Natural killer cell (primary cell): ENCODE measurements around the gene TGM2. TPM values are rescaled to one million over a fixed set of nuclear protein-coding genes. Genes with fewer than 3 reads are reported as not detected.

Experiments used
- ATAC-seq, 3 donors: fragments of 150-1000 bp in 2 of 3; fragments of 200-7000 bp in 1 of 3; cut with Tn5 transposase; 1 replicate in 1 of 3; 2 replicates in 2 of 3; pipeline ENCODE4 v1.10.0; 2021; ENCODE audit warnings: mild to moderate bottlenecking in 2 of 3, moderate library complexity in 2 of 3
- DNase-seq, 2 donors: peaks; one replicate each; pipeline versions ENCODE4 v3.0.0 to v3.0.0-alpha.2; 2013 to 2021; ENCODE audit warnings: mixed read lengths in 1 of 2
- H3K27ac ChIP-seq: one replicate; pipeline ENCODE4 v1.5.1; 2013; ENCODE audit warnings: mild to moderate bottlenecking, low read length
- H3K27me3 ChIP-seq: one replicate; pipeline ENCODE4 v1.6.1; 2013; ENCODE audit warnings: low read length; ENCODE audit not compliant: control insufficient read depth, insufficient read depth
- H3K36me3 ChIP-seq: one replicate; pipeline ENCODE4 v1.6.1; 2013; ENCODE audit warnings: low read length; ENCODE audit not compliant: control insufficient read depth, insufficient read depth
- H3K4me1 ChIP-seq: one replicate; pipeline ENCODE4 v1.6.1; 2013; ENCODE audit warnings: low read length; ENCODE audit not compliant: control insufficient read depth, insufficient read depth
- H3K4me3 ChIP-seq: one replicate; pipeline ENCODE4 v1.5.1; 2013; ENCODE audit warnings: low read length
- H3K9me3 ChIP-seq: one replicate; pipeline ENCODE4 v1.6.1; 2013; ENCODE audit warnings: low read length; ENCODE audit not compliant: control insufficient read depth, insufficient read depth
- H3K27ac Mint-ChIP-seq, 2 donors: one replicate each; pipeline ENCODE4 v1.8.0; 2022; ENCODE audit warnings: mild to moderate bottlenecking in 2 of 2, mixed read lengths in 2 of 2, moderate library complexity in 1 of 2
- H3K27me3 Mint-ChIP-seq, 2 donors: one replicate each; pipeline ENCODE4 v1.8.0; 2022; ENCODE audit warnings: low read depth in 2 of 2, mixed read lengths in 2 of 2
- H3K36me3 Mint-ChIP-seq: one replicate; pipeline ENCODE4 v1.8.0; 2022; ENCODE audit warnings: mixed read lengths
- H3K4me1 Mint-ChIP-seq, 2 donors: one replicate each; pipeline ENCODE4 v1.8.0; 2022; ENCODE audit warnings: mixed read lengths in 2 of 2
- H3K4me3 Mint-ChIP-seq: one replicate; pipeline ENCODE4 v1.8.0; 2022; ENCODE audit warnings: mild to moderate bottlenecking, moderate library complexity, mixed read lengths
- H3K9me3 Mint-ChIP-seq, 2 donors: one replicate each; pipeline ENCODE4 v1.8.0; 2022; ENCODE audit warnings: mixed read lengths in 2 of 2
- WGBS: methylation state at CpG from one replicate; pipeline ENCODE4 v1.1.7; 2013; ENCODE audit warnings: missing lambda C conversion rate; ENCODE audit not compliant: insufficient coverage; 5-methylcytosine and 5-hydroxymethylcytosine counted together
- intact Hi-C: fragments of 100-400 bp; cut with micrococcal nuclease; formaldehyde crosslinking; loops from one replicate; pipeline ENCODE4 v1.14.2; 2022
- total RNA-seq, 4 donors: library from RNA; stranded (reverse); fragments of 120-200 nt in 1 of 4; gene quantifications; one replicate each; pipeline versions ENCODE4 v1.2.3 to v1.2.4, GENCODE V29; 2013 to 2022
- TF ChIP-seq, protein P1 (sequence below): fragments of 200-600 bp; IDR thresholded peaks from one replicate; pipeline ENCODE4 v1.8.0; 2022; ENCODE audit warnings: antibody characterized with exemption

Gene TGM2
- under 1 TPM in 2 of 3 donors, not detected in 1; 0.33 TPM for total RNA-seq
- total RNA-seq (2013), result 0.63 TPM

DNA sequence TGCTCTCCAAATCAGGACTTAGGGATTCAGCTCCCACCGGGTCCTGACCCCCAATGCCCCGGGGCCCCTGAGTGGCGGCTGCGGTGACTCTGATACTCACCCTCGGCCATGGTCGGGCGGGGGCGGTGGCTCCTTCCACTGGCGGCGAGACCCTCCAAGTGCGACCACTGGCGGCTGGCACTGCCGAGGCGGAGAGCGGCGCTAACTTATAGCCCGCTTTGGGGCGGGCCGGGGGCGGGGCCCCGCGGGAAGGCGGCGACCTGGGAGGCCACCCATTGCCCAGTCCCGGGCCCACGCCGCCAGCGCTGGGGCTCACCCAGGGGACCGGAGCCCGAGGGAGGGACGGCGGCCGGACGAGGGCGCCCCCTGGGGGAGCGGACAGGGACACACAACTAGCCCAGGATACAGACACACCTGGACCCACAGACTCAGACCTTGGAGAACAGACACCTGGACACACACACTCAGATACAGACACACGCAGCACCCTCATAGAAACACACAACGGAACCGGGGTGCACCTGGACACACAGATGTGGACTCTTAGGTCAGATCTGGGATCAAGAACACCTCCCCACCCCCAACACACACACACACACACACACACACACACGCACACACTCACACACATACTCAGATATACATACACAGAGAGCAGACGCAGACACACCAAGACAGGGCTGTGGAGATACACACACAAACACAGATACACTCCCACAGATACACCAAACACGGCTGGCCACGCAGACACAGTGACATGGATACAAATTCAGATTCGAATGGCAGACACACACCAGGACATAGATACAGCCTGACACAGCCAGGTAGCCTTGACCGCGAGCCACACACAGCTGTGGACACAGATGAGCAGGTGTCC lies at the start of gene TGM2:
Gene TGM2, minus strand, starts transcription at position 182 of the 877 bp plus-strand sequence. Its CDS starts 72 bp downstream, at position 110.
- H3K36me3 Mint-ChIP-seq, result no peaks in the 10 kb centered on the region
- Histone ChIP-seq H3K27me3 (peaks cover 2% of the 10 kb centered on the region), H3K36me3 (no peaks in the 10 kb centered on the region), H3K4me3 (no peak within 1 kb of the TSS), H3K4me1 (peaks cover 18% of the 10 kb centered on the region), H3K27ac (no peak within 1 kb of the TSS), H3K9me3 (no peaks in the 10 kb centered on the region)
- DNase-seq, result peak; percentile 58 to 69
- H3K4me3 Mint-ChIP-seq, result peak within 1 kb of the TSS; percentile 56
- peak; percentile 87 to 97 (median 96) for ATAC-seq
- WGBS, result 13% methylated on average over 46 of the region's 46 CpGs
- peak within 1 kb of the TSS in 1 of 2 donors; percentile 12 for H3K27ac Mint-ChIP-seq
- TF ChIP-seq, protein P1, sequence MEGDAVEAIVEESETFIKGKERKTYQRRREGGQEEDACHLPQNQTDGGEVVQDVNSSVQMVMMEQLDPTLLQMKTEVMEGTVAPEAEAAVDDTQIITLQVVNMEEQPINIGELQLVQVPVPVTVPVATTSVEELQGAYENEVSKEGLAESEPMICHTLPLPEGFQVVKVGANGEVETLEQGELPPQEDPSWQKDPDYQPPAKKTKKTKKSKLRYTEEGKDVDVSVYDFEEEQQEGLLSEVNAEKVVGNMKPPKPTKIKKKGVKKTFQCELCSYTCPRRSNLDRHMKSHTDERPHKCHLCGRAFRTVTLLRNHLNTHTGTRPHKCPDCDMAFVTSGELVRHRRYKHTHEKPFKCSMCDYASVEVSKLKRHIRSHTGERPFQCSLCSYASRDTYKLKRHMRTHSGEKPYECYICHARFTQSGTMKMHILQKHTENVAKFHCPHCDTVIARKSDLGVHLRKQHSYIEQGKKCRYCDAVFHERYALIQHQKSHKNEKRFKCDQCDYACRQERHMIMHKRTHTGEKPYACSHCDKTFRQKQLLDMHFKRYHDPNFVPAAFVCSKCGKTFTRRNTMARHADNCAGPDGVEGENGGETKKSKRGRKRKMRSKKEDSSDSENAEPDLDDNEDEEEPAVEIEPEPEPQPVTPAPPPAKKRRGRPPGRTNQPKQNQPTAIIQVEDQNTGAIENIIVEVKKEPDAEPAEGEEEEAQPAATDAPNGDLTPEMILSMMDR, result peak; percentile 61
- intact Hi-C loops, result loop anchor here (1.0 kb wide), 2 partner anchors 92 to 108 kb away; no protein-coding TSS in a partner anchor
- H3K4me1 Mint-ChIP-seq, result peaks cover 12 to 14% of the 10 kb centered on the region in 2 donors
- H3K9me3 Mint-ChIP-seq, result no peaks in the 10 kb centered on the region
- peaks cover 4 to 7% of the 10 kb centered on the region in 2 donors for H3K27me3 Mint-ChIP-seq

GRCh38 chr20:38214256-38215193 lies 49.5 kb upstream of the TGM2 start:
- TF ChIP-seq, protein P1, result no peak
- no peaks in the 10 kb centered on the region for H3K36me3 Mint-ChIP-seq
- H3K9me3 ChIP-seq, result no peaks in the 10 kb centered on the region
- no peak overlapping the region for H3K27ac ChIP-seq
- intact Hi-C loops, result no loop called here
- no peak for ATAC-seq
- WGBS, result 69% methylated on average over 19 of the region's 19 CpGs
- no peak overlapping the region for H3K4me3 ChIP-seq
- H3K4me1 ChIP-seq, result peaks cover 2% of the 10 kb centered on the region
- no peaks in the 10 kb centered on the region for H3K36me3 ChIP-seq
- no peaks in the 10 kb centered on the region for H3K9me3 Mint-ChIP-seq
- H3K27me3 Mint-ChIP-seq, result peaks cover 0 to 3% of the 10 kb centered on the region in 2 donors
- no peaks in the 10 kb centered on the region for H3K4me1 Mint-ChIP-seq
- H3K27ac Mint-ChIP-seq, result no peak overlapping the region
- no peak for DNase-seq
- H3K4me3 Mint-ChIP-seq, result no peak overlapping the region
- H3K27me3 ChIP-seq, result no peaks in the 10 kb centered on the region

GRCh38 chr20:38213607-38213940 lies 48.5 kb upstream of the TGM2 start:
- Histone ChIP-seq H3K27me3 (no peaks in the 10 kb centered on the region), H3K4me1 (peaks cover 2% of the 10 kb centered on the region), H3K36me3 (no peaks in the 10 kb centered on the region), H3K4me3 (no peak overlapping the region), H3K27ac (no peak overlapping the region), H3K9me3 (no peaks in the 10 kb centered on the region)
- H3K4me3 Mint-ChIP-seq, result no peak overlapping the region
- no peaks in the 10 kb centered on the region for H3K9me3 Mint-ChIP-seq
- no peak overlapping the region for H3K27ac Mint-ChIP-seq
- no peaks in the 10 kb centered on the region for H3K4me1 Mint-ChIP-seq
- no peaks in the 10 kb centered on the region for H3K36me3 Mint-ChIP-seq
- intact Hi-C loops, result no loop called here
- WGBS, result 97% methylated on average over 5 of the region's 5 CpGs
- peaks cover 2 to 3% of the 10 kb centered on the region in 2 donors for H3K27me3 Mint-ChIP-seq
- DNase-seq, result no peak
- TF ChIP-seq, protein P1, result no peak
- ATAC-seq, result no peak
